ENCODE data around the gene ZSCAN2. TPM values are rescaled to one million over a fixed set of nuclear protein-coding genes. Genes with fewer than 3 reads are reported as not detected.
"Not testable (repeated sequence)": the region's sequence is repeated elsewhere in the genome, so short reads cannot be mapped to it uniquely, and the experiment has no call there.

The ZSCAN2 gene
- total and polyA plus RNA-seq, 2 donors from 2014 or later, result 10.3 to 11.4 TPM

- no peak for FAIRE-seq
- no peaks in the 10 kb centered on the region for H3K4me1 ChIP-seq (ENCODE audit: control insufficient read depth in 2 of 3, insufficient read depth in 2 of 3, low read depth in 1 of 3, low read length in 3 of 3)
- no peak for TF ChIP-seq CTCF (IDR thresholded peaks at IDR 0.05; ENCODE audit: borderline replicate concordance, extremely low read depth, insufficient read depth)
These were observed 18.1 kb upstream of the ZSCAN2 start for GRCh38 chr15:84582583-84583157.

GRCh38 chr15:84583921-84584320 is 16.9 kb upstream of the ZSCAN2 start:
- DNase-seq; H3K9ac ChIP-seq (ENCODE audit: low read length in 3 of 3); H3K36me3 ChIP-seq (ENCODE audit: control insufficient read depth in 2 of 3, insufficient read depth in 3 of 3, low read length in 3 of 3); H3K4me1 ChIP-seq (ENCODE audit: control insufficient read depth in 2 of 3, insufficient read depth in 2 of 3, low read depth in 1 of 3, low read length in 3 of 3); H3K4me3 ChIP-seq (ENCODE audit: low read length in 3 of 3); H3K27ac ChIP-seq (ENCODE audit: low read depth in 2 of 2, low read length in 2 of 2); H3K9me3 ChIP-seq (ENCODE audit: control insufficient read depth in 2 of 3, insufficient read depth in 1 of 3, low read length in 3 of 3); intact Hi-C loops (cut with DNase I); H3K27me3 ChIP-seq (ENCODE audit: control insufficient read depth, insufficient read depth, low read length); FAIRE-seq: not testable (repeated sequence)

More at GRCh38 chr15:84582583-84583157, 18.1 kb upstream of the ZSCAN2 start:
- no peaks in the 10 kb centered on the region for H3K27me3 ChIP-seq (ENCODE audit: control insufficient read depth, insufficient read depth, low read length)
- intact Hi-C loops (cut with DNase I), result no loop called here
- H3K9me3 ChIP-seq (ENCODE audit: control insufficient read depth in 2 of 3, insufficient read depth in 1 of 3, low read length in 3 of 3), result no peaks in the 10 kb centered on the region
- DNase-seq, result no peak
- H3K27ac ChIP-seq (ENCODE audit: low read depth in 2 of 2, low read length in 2 of 2), result no peak overlapping the region
- no peaks in the 10 kb centered on the region for H3K36me3 ChIP-seq (ENCODE audit: control insufficient read depth in 2 of 3, insufficient read depth in 3 of 3, low read length in 3 of 3)
- no peak overlapping the region for H3K4me3 ChIP-seq (ENCODE audit: low read length in 3 of 3)
- H3K9ac ChIP-seq (ENCODE audit: low read length in 3 of 3), result no peak overlapping the region

GRCh38 chr15:84586696-84587095 is 14.1 kb upstream of the ZSCAN2 start:
- no peak overlapping the region for H3K9ac ChIP-seq (ENCODE audit: low read length in 3 of 3)
- H3K4me3 ChIP-seq (ENCODE audit: low read length in 3 of 3), result no peak overlapping the region
- H3K27me3 ChIP-seq (ENCODE audit: control insufficient read depth, insufficient read depth, low read length), result no peaks in the 10 kb centered on the region
- no peaks in the 10 kb centered on the region for H3K36me3 ChIP-seq (ENCODE audit: control insufficient read depth in 2 of 3, insufficient read depth in 3 of 3, low read length in 3 of 3)
- intact Hi-C loops (cut with DNase I), result no loop called here
- no peak for DNase-seq
- H3K4me1 ChIP-seq (ENCODE audit: control insufficient read depth in 2 of 3, insufficient read depth in 2 of 3, low read depth in 1 of 3, low read length in 3 of 3), result no peaks in the 10 kb centered on the region
- H3K9me3 ChIP-seq (ENCODE audit: control insufficient read depth in 2 of 3, insufficient read depth in 1 of 3, low read length in 3 of 3), result no peaks in the 10 kb centered on the region
- FAIRE-seq, result no peak
- H3K27ac ChIP-seq (ENCODE audit: low read depth in 2 of 2, low read length in 2 of 2), result no peak overlapping the region
- no peak for TF ChIP-seq CTCF (IDR thresholded peaks at IDR 0.05; ENCODE audit: borderline replicate concordance, extremely low read depth, insufficient read depth)

GRCh38 chr15:84588053-84588874 is 12.5 kb upstream of the ZSCAN2 start:
- no peak overlapping the region for H3K27ac ChIP-seq (ENCODE audit: low read depth in 2 of 2, low read length in 2 of 2)
- H3K4me3 ChIP-seq (ENCODE audit: low read length in 3 of 3), result peak overlapping the region; percentile 53 to 58 (median 56)
- FAIRE-seq, result no peak
- H3K36me3 ChIP-seq (ENCODE audit: control insufficient read depth in 2 of 3, insufficient read depth in 3 of 3, low read length in 3 of 3), result no peaks in the 10 kb centered on the region
- peak; percentile 83 for TF ChIP-seq CTCF (IDR thresholded peaks at IDR 0.05; ENCODE audit: borderline replicate concordance, extremely low read depth, insufficient read depth)
- DNase-seq, result peak; percentile 93 to 94 (median 94)
- intact Hi-C loops (cut with DNase I), result no loop called here
- no peaks in the 10 kb centered on the region for H3K27me3 ChIP-seq (ENCODE audit: control insufficient read depth, insufficient read depth, low read length)
- no peaks in the 10 kb centered on the region for H3K4me1 ChIP-seq (ENCODE audit: control insufficient read depth in 2 of 3, insufficient read depth in 2 of 3, low read depth in 1 of 3, low read length in 3 of 3)
- H3K9ac ChIP-seq (ENCODE audit: low read length in 3 of 3), result peak overlapping the region in 1 of 3 donors; percentile 46
- no peaks in the 10 kb centered on the region for H3K9me3 ChIP-seq (ENCODE audit: control insufficient read depth in 2 of 3, insufficient read depth in 1 of 3, low read length in 3 of 3)

Data from kidney (tissue), 14 donors.